HepG2 (cell line): ENCODE data around the gene HARS2. TPM values are rescaled to one million over a fixed set of nuclear protein-coding genes. Genes with fewer than 3 reads are reported as not detected.
"Not testable (repeated sequence)": the region's sequence is repeated elsewhere in the genome, so short reads cannot be mapped to it uniquely, and the experiment has no call there.

ENCODE experiments used
- ATAC-seq: fragments of 200-7000 bp; cut with Tn5 transposase; 3 replicates; pipeline ENCODE4 v1.9.1; 2020; ENCODE audit warnings: mild to moderate bottlenecking, moderate library complexity
- BruUV-seq: library from RNA; stranded (reverse); fragments of 400-500 nt; replicated peaks from 2 replicates; lab custom pipeline; 2021; lab: Mats Ljungman, UMichigan
- CTCF ChIA-PET: fragments of 300-600 bp; formaldehyde crosslinking; extraction: SDS; loops from one replicate; lab custom pipeline; 2021; ENCODE audit warnings: low total read pairs, inconsistent platforms, low intra/inter-chr PET ratio; lab: Yijun Ruan, JAX
- POLR2A ChIA-PET: fragments of 350-600 bp; sonication (Branson Sonifier 250); formaldehyde crosslinking; loops from one replicate; lab custom pipeline; 2020; ENCODE audit warnings: antibody characterized with exemption, inconsistent platforms; lab: Yijun Ruan, JAX
- DNase-seq: peaks from one replicate; pipeline ENCODE4 v3.0.0-alpha.2; 2015; ENCODE audit warnings: low spot score
- FAIRE-seq: peaks from 3 replicates; lab custom pipeline; 2011; peaks lifted over from hg19 to GRCh38; lab: Jason Lieb, UNC
- H2AFZ ChIP-seq: one replicate; pipeline ENCODE4 v1.6.1; 2011; ENCODE audit warnings: low read length, inconsistent platforms
- H3K27ac ChIP-seq: fragments of 300-600 bp; 3 replicates; pipeline ENCODE4 v1.8.0; 2011; ENCODE audit warnings: mixed run types, mild to moderate bottlenecking, mixed read lengths, low read length, inconsistent platforms; ENCODE audit not compliant: insufficient read depth; ENCODE audit errors: extremely low read length
- H3K27me3 ChIP-seq, 2 experiments: fragments of 200-600 bp in 1 of 2; 2 replicates in 1 of 2; 3 replicates in 1 of 2; pipeline versions ENCODE4 v1.6.0 to v1.8.0; 2011; ENCODE audit warnings: low read length in 2 of 2, mild to moderate bottlenecking in 2 of 2, moderate library complexity in 2 of 2, inconsistent platforms in 1 of 2; ENCODE audit not compliant: insufficient read depth in 2 of 2, control insufficient read depth in 1 of 2
- H3K36me3 ChIP-seq, 2 experiments: fragments of 200-600 bp in 1 of 2; replicated peaks in 1 of 2; 2 replicates in 1 of 2; 3 replicates in 1 of 2; pipeline versions ENCODE4 v1.5.1 to v1.8.0; 2011; ENCODE audit warnings: low read length in 2 of 2, inconsistent platforms in 1 of 2; ENCODE audit not compliant: insufficient read depth in 2 of 2, control insufficient read depth in 1 of 2
- H3K4me1 ChIP-seq: 2 replicates; pipeline ENCODE4 v1.5.1; 2012; ENCODE audit warnings: low read length, inconsistent platforms; ENCODE audit not compliant: insufficient read depth
- H3K4me2 ChIP-seq: 2 replicates; pipeline ENCODE4 v1.6.0; 2011; ENCODE audit warnings: low read depth, low read length, inconsistent platforms
- H3K4me3 ChIP-seq, 3 experiments: fragments of 200-600 bp in 1 of 3; sonication (generic), shearing (Covaris generic) in 1 of 3; replicated peaks in 1 of 3; 2 replicates each; pipeline ENCODE4 v1.5.1; 2011 to 2016; ENCODE audit warnings: low read length in 3 of 3, inconsistent platforms in 2 of 3, low read depth in 2 of 3, mild to moderate bottlenecking in 2 of 3, control low read depth in 1 of 3, mixed read lengths in 1 of 3; ENCODE audit not compliant: insufficient read depth in 1 of 3
- H3K79me2 ChIP-seq: one replicate; pipeline ENCODE4 v1.6.1; 2011; ENCODE audit warnings: low read length, inconsistent platforms; ENCODE audit not compliant: insufficient read depth
- H3K9ac ChIP-seq: 2 replicates; pipeline ENCODE4 v1.6.0; 2011; ENCODE audit warnings: mild to moderate bottlenecking, low read depth, low read length, inconsistent platforms; ENCODE audit not compliant: insufficient read depth
- H3K9me3 ChIP-seq: 2 replicates; pipeline ENCODE4 v1.5.1; 2012; ENCODE audit warnings: mild to moderate bottlenecking, low read length
- H4K20me1 ChIP-seq: 2 replicates; pipeline ENCODE4 v1.6.0; 2011; ENCODE audit warnings: inconsistent platforms, mild to moderate bottlenecking, low read length, moderate library complexity; ENCODE audit not compliant: insufficient read depth
- BATF2 ChIP-seq: sonication (generic); formaldehyde crosslinking; IDR thresholded peaks from 2 replicates; pipeline ENCODE4 v1.8.0; 2022; ENCODE audit warnings: mild to moderate bottlenecking, missing genetic modification reagents, moderate library complexity
- CBFB ChIP-seq: sonication (generic); formaldehyde crosslinking; IDR thresholded peaks from 2 replicates; pipeline ENCODE4 v1.4.0; 2020; ENCODE audit warnings: missing genetic modification reagents
- RAD21 ChIP-seq: fragments of 450-650 bp; formaldehyde crosslinking; IDR thresholded peaks from 2 replicates; pipeline ENCODE4 v1.5.0; 2020; ENCODE audit warnings: mild to moderate bottlenecking
- RCOR2 ChIP-seq: IDR thresholded peaks from 2 replicates; pipeline ENCODE4 v1.6.1; 2016; ENCODE audit warnings: missing biosample characterization, missing genetic modification reagents
- ZNF121 ChIP-seq: sonication (generic); formaldehyde crosslinking; IDR thresholded peaks from 2 replicates; pipeline ENCODE4 v1.5.0; 2020; ENCODE audit warnings: mild to moderate bottlenecking, missing genetic modification reagents
- WGBS: methylation state at CpG from one replicate; pipeline ENCODE4 v1.1.6; 2017; ENCODE audit warnings: low lambda C conversion rate; 5-methylcytosine and 5-hydroxymethylcytosine counted together
- in situ Hi-C: cut with HindIII; loops from 2 replicates; pipeline ENCODE4 v1.10.0; 2017; ENCODE audit warnings: low pct_unique_long_range_greater_than_20kb; ENCODE audit not compliant: extremely low pct_ligation_motif_present
- intact Hi-C: fragments of 100-400 bp; cut with micrococcal nuclease; formaldehyde crosslinking; loops from one replicate; pipeline ENCODE4 v1.10.0; 2022; ENCODE audit not compliant: unreplicated experiment
- polyA plus RNA-seq, 8 experiments: library from polyadenylated mRNA; depleted of rRNA in 3 of 8; stranded (reverse) in 7 of 8; unstranded in 1 of 8; fragments of >200 nt; fragmentation: Illumina TruSeq in 4 of 8; extraction: Trizol in 4 of 8; gene quantifications; 2 replicates each; pipeline versions ENCODE4 v1.2.1 to v1.2.3, GENCODE V29; 2011 to 2016; ENCODE audit warnings: low read depth in 4 of 8, missing spikeins in 1 of 8, mixed read lengths in 1 of 8; ENCODE audit not compliant: insufficient read depth in 1 of 8
- total RNA-seq, 5 experiments: library from RNA; depleted of rRNA; stranded (reverse); fragments of >200 nt; fragmentation: Illumina TruSeq; extraction: Trizol; gene quantifications; 2 replicates each; pipeline ENCODE4 v1.2.3, GENCODE V29; 2016; ENCODE audit warnings: low read depth in 1 of 5

Gene HARS2
- total and polyA plus RNA-seq, 2 of the 13 experiments (the other 11 are each of a cell fraction or from before 2014, with no cell fraction given), result 17.9 to 25.8 TPM

- not testable (repeated sequence) for H3K27me3 ChIP-seq
- peak; percentile 53; the same call in 1 of the 2 replicates for TF ChIP-seq ZNF121 (CRISPR knock-in tag)
Measured at GRCh38 chr5:140716238-140716637, 25.0 kb downstream of the HARS2 start.

GRCh38 chr5:140718266-140718592 lies 27.0 kb downstream of the HARS2 start:
- FAIRE-seq (no peak), DNase-seq (no peak), ATAC-seq (peak; percentile 2; the same call in 2 of the 3 replicates)
- peak overlapping the region; percentile 23 to 64 (median 60); a peak in 5 of 6 replicates for H3K4me3 ChIP-seq
- H2AFZ ChIP-seq, result peak overlapping the region; percentile 59
- WGBS, result 59% methylated on average over 7 of the region's 7 CpGs
- no peaks in the 10 kb centered on the region for H4K20me1 ChIP-seq
- H3K79me2 ChIP-seq, result no peaks in the 10 kb centered on the region
- in situ Hi-C loops (no loop called here), intact Hi-C loops (loop anchor here (2.0 to 10.0 kb wide), 6 partner anchors 27 to 543 kb away; partner anchors contain the start of genes ANKHD1, CYSTM1, HARS1 and HARS2)
- TSS peak; percentile 99 for BruUV-seq
- peaks cover 16% of the 10 kb centered on the region for H3K4me1 ChIP-seq
- peak overlapping the region; percentile 57 for H3K9ac ChIP-seq
- H3K27ac ChIP-seq, result peak overlapping the region; percentile 79
- H3K36me3 ChIP-seq, result no peaks in the 10 kb centered on the region
- peak overlapping the region; percentile 61 for H3K4me2 ChIP-seq
- no peaks in the 10 kb centered on the region for H3K9me3 ChIP-seq
- H3K27me3 ChIP-seq, result no peaks in the 10 kb centered on the region
- POLR2A ChIA-PET, result interaction anchor here (0.6 to 2.9 kb wide), 13 partner anchors 7 to 317 kb away, joined by 3 to 21 read pairs (median 8); partner anchors contain the start of genes ANKHD1, APBB3, HARS1 and HARS2
- TF ChIP-seq BATF2 (CRISPR knock-in tag) (no peak), CBFB (CRISPR knock-in tag) (no peak), RAD21 (CRISPR knock-in tag) (no peak), RCOR2 (CRISPR knock-in tag) (no peak)
- CTCF ChIA-PET, result no interaction called here

More at GRCh38 chr5:140716238-140716637, 25.0 kb downstream of the HARS2 start:
- H3K4me2 ChIP-seq, ATAC-seq, H3K9me3 ChIP-seq, POLR2A ChIA-PET, in situ Hi-C loops, H3K79me2 ChIP-seq, H3K36me3 ChIP-seq, H4K20me1 ChIP-seq, H3K4me3 ChIP-seq, H2AFZ ChIP-seq, BruUV-seq, H3K9ac ChIP-seq, CTCF ChIA-PET, FAIRE-seq, DNase-seq, H3K27ac ChIP-seq: not testable (repeated sequence)
- H3K4me1 ChIP-seq, result peaks cover 19% of the 10 kb centered on the region
- WGBS, result 76% methylated on average over 2 of the region's 2 CpGs
- intact Hi-C loops, result loop anchor here (5.0 to 10.0 kb wide), 2 partner anchors 159 to 541 kb away; partner anchors contain the start of genes CYSTM1 and SRA1

GRCh38 chr5:140720738-140721137 lies 29.5 kb downstream of the HARS2 start:
- H3K79me2 ChIP-seq, H3K27ac ChIP-seq, FAIRE-seq, H3K27me3 ChIP-seq, DNase-seq, H2AFZ ChIP-seq, H3K9me3 ChIP-seq, BruUV-seq, H3K9ac ChIP-seq, H3K4me3 ChIP-seq, intact Hi-C loops, H4K20me1 ChIP-seq, H3K36me3 ChIP-seq, ATAC-seq: not testable (repeated sequence)
- Histone ChIP-seq H3K4me1 (peaks cover 28% of the 10 kb centered on the region), H3K4me2 (peak overlapping the region; percentile 24; the same call in 1 of the 2 replicates)
- ChIA-PET CTCF (interaction anchor here (1.6 kb wide), 1 partner anchor 145 kb away, joined by 4 read pairs; no protein-coding TSS in a partner anchor), POLR2A (interaction anchor here (0.9 to 2.6 kb wide), 2 partner anchors 173 to 320 kb away, joined by 3 to 17 read pairs; partner anchors contain the start of genes ANKHD1 and EIF4EBP3)
- 46% methylated on average over 6 of the region's 6 CpGs for WGBS
- in situ Hi-C loops, result loop anchor here (10.0 kb wide), 1 partner anchor 156 kb away; the partner anchor contains the start of genes APBB3 and SLC35A4
